Measurements from ENCODE around the gene CC2D2A. TPM values are rescaled to one million over a fixed set of nuclear protein-coding genes. Genes with fewer than 3 reads are reported as not detected.

The CC2D2A gene
- total RNA-seq, 4 donors from 2014 or later = 5.6 to 36.7 (median 9.6) TPM

GRCh38 chr4:15427161-15427560 lies 42.5 kb upstream of the CC2D2A start:
- H3K4me1 ChIP-seq = peaks cover 0 to 21% (median 5%) of the 10 kb centered on the region in 4 donors
- intact Hi-C loops (cut with DNase I; ENCODE audit: low total_unique reads) = no loop called here
- H3K9me3 ChIP-seq = no peaks in the 10 kb centered on the region
- 36 to 63% methylated on average over 2 of the region's 2 CpGs for WGBS, 2 donors (ENCODE audit: low coverage in 1 of 2)
- in situ Hi-C loops (cut with MboI; ENCODE audit: low pct_ligation_motif_present in 1 of 4, low pct_unique_long_range_greater_than_20kb in 1 of 4, low sequenced_read_pairs in 3 of 4) = no loop called here
- H3K27me3 ChIP-seq = no peaks in the 10 kb centered on the region
- TF ChIP-seq POLR2A (IDR thresholded peaks at IDR 0.05) (no peak), POLR2AphosphoS5 (IDR thresholded peaks at IDR 0.05) (no peak), EP300 (IDR thresholded peaks at IDR 0.05; ENCODE audit: low read depth) (no peak)
- TF ChIP-seq, protein P1, sequence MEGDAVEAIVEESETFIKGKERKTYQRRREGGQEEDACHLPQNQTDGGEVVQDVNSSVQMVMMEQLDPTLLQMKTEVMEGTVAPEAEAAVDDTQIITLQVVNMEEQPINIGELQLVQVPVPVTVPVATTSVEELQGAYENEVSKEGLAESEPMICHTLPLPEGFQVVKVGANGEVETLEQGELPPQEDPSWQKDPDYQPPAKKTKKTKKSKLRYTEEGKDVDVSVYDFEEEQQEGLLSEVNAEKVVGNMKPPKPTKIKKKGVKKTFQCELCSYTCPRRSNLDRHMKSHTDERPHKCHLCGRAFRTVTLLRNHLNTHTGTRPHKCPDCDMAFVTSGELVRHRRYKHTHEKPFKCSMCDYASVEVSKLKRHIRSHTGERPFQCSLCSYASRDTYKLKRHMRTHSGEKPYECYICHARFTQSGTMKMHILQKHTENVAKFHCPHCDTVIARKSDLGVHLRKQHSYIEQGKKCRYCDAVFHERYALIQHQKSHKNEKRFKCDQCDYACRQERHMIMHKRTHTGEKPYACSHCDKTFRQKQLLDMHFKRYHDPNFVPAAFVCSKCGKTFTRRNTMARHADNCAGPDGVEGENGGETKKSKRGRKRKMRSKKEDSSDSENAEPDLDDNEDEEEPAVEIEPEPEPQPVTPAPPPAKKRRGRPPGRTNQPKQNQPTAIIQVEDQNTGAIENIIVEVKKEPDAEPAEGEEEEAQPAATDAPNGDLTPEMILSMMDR (IDR thresholded peaks at IDR 0.05) = no peak
- no peak for DNase-seq
- no peaks in the 10 kb centered on the region for H3K36me3 ChIP-seq
- H3K27ac ChIP-seq = peak overlapping the region; percentile 51 to 79 (median 66)
- no peak overlapping the region for H3K4me3 ChIP-seq

DNA sequence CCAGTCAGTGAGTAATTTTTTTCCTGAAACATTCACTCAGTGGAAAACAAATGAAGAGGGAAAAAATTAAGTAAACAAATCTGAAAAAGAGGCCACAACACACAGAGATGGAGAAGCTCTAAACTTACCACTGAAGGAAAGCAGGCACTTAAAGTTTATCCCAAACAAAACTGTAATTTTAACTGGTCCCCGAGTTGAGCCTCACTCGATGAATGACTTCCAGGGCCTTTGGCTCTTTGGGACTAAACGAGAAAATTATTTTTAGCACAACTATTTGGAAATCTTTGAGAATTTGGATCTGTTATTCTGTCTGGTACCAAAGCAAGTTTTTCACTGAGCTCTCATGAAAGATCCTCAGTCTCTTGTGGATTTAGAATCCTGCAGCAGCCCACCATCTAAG lies 42.0 kb upstream of the CC2D2A start, which contains the start of gene C1QTNF7:
TSS of gene C1QTNF7 (plus strand) at position 333 of the 400 bp plus-strand sequence. CDS start 7,711 bp downstream, outside the sequence.
- in situ Hi-C loops (cut with MboI; ENCODE audit: low pct_ligation_motif_present in 1 of 4, low pct_unique_long_range_greater_than_20kb in 1 of 4, low sequenced_read_pairs in 3 of 4) (no loop called here), intact Hi-C loops (cut with DNase I; ENCODE audit: low total_unique reads) (no loop called here)
- H3K27ac ChIP-seq = peak within 1 kb of the TSS; percentile 51 to 79 (median 66)
- no peaks in the 10 kb centered on the region for H3K36me3 ChIP-seq
- H3K4me3 ChIP-seq = peak within 1 kb of the TSS in 1 of 4 donors; percentile 6
- no peaks in the 10 kb centered on the region for H3K27me3 ChIP-seq
- H3K4me1 ChIP-seq = peaks cover 0 to 21% (median 5%) of the 10 kb centered on the region in 4 donors
- 57% methylated on average over 3 of the region's 3 CpGs; no CpG with 5 or more reads in 1 of the 2 donors for WGBS, 2 donors (ENCODE audit: low coverage in 1 of 2)
- TF ChIP-seq, protein P1 (IDR thresholded peaks at IDR 0.05) = no peak
- no peak for TF ChIP-seq POLR2A (IDR thresholded peaks at IDR 0.05)
- no peaks in the 10 kb centered on the region for H3K9me3 ChIP-seq
- DNase-seq = no peak

- DNase-seq = peak; percentile 10
- WGBS, 2 donors (ENCODE audit: low coverage in 1 of 2) = 66 to 71% methylated on average over 1 of the region's 1 CpG
- Histone ChIP-seq H3K27me3 (no peaks in the 10 kb centered on the region), H3K9me3 (no peaks in the 10 kb centered on the region), H3K4me3 (peak overlapping the region in 1 of 4 donors; percentile 6), H3K36me3 (no peaks in the 10 kb centered on the region), H3K4me1 (peaks cover 0 to 21% (median 5%) of the 10 kb centered on the region in 4 donors), H3K27ac (peak overlapping the region; percentile 51 to 79 (median 66))
- TF ChIP-seq EP300 (IDR thresholded peaks at IDR 0.05; ENCODE audit: low read depth) (no peak), POLR2AphosphoS5 (IDR thresholded peaks at IDR 0.05) (peak in 2 of 3 donors; percentile 30 to 59), POLR2A (IDR thresholded peaks at IDR 0.05) (no peak)
- TF ChIP-seq, protein P1 (IDR thresholded peaks at IDR 0.05) = no peak
- in situ Hi-C loops (cut with MboI; ENCODE audit: low pct_ligation_motif_present in 1 of 4, low pct_unique_long_range_greater_than_20kb in 1 of 4, low sequenced_read_pairs in 3 of 4) (no loop called here), intact Hi-C loops (cut with DNase I; ENCODE audit: low total_unique reads) (no loop called here)
Observed at GRCh38 chr4:15428611-15429010, 41.1 kb upstream of the CC2D2A start.

DNA sequence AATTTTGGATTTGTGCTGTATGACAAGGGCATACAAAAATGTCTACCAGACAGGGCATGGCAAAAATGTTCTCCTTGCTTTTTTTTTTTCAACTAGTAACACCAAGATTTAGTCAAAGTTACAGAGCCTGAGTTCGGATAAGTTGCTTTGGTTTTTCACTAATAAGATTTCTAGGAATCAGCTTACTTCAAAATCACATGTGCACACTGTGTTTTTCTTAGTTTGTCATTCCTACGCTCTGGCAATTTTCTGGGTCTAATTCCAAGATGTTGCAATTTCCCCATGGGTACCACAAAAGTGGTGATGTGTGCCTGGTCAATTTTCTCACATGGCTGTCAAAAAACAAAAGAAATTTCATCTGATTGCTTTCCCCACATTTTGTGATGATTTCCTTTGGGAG lies 35.6 kb upstream of the CC2D2A start:
- Histone ChIP-seq H3K4me3 (no peak overlapping the region), H3K4me1 (peaks cover 0 to 4% (median 2%) of the 10 kb centered on the region in 4 donors), H3K27ac (no peak overlapping the region), H3K9me3 (no peaks in the 10 kb centered on the region), H3K27me3 (no peaks in the 10 kb centered on the region), H3K36me3 (no peaks in the 10 kb centered on the region)
- WGBS, 2 donors (ENCODE audit: low coverage in 1 of 2) = 78 to 88% methylated on average over 2 of the region's 2 CpGs
- in situ Hi-C loops (cut with MboI; ENCODE audit: low pct_ligation_motif_present in 1 of 4, low pct_unique_long_range_greater_than_20kb in 1 of 4, low sequenced_read_pairs in 3 of 4) (no loop called here), intact Hi-C loops (cut with DNase I; ENCODE audit: low total_unique reads) (no loop called here)
- TF ChIP-seq POLR2A (IDR thresholded peaks at IDR 0.05) = no peak
- no peak for DNase-seq

GRCh38 chr4:15434676-15435075 lies 35.0 kb upstream of the CC2D2A start:
- no peak for DNase-seq
- 82 to 85% methylated on average over 2 of the region's 2 CpGs for WGBS, 2 donors (ENCODE audit: low coverage in 1 of 2)
- no peaks in the 10 kb centered on the region for H3K27me3 ChIP-seq
- H3K27ac ChIP-seq = no peak overlapping the region
- H3K4me3 ChIP-seq = no peak overlapping the region
- intact Hi-C loops (cut with DNase I; ENCODE audit: low total_unique reads) = no loop called here
- no peaks in the 10 kb centered on the region for H3K9me3 ChIP-seq
- in situ Hi-C loops (cut with MboI; ENCODE audit: low pct_ligation_motif_present in 1 of 4, low pct_unique_long_range_greater_than_20kb in 1 of 4, low sequenced_read_pairs in 3 of 4) = no loop called here
- peaks cover 0 to 4% (median 2%) of the 10 kb centered on the region in 4 donors for H3K4me1 ChIP-seq
- TF ChIP-seq POLR2A (IDR thresholded peaks at IDR 0.05) = no peak
- TF ChIP-seq EP300 (IDR thresholded peaks at IDR 0.05; ENCODE audit: low read depth) = no peak
- H3K36me3 ChIP-seq = no peaks in the 10 kb centered on the region

All from transverse colon (tissue), 4 donors.